ENCODE data around the gene PRDX2. TPM values are rescaled to one million over a fixed set of nuclear protein-coding genes. Genes with fewer than 3 reads are reported as not detected.

PRDX2 gene
- total and polyA plus RNA-seq, 2 of the 4 experiments (the other 2 are of a cell fraction) = 371 to 378 TPM

- BruUV-seq (replicated peaks) = no TSS peak
- ATAC-seq (ENCODE audit: low read depth) (no peak), DNase-seq (no peak)
- peaks cover 3% of the 10 kb centered on the region; the same call in 1 of the 2 replicates for H3K4me1 ChIP-seq (ENCODE audit: control insufficient read depth, insufficient read depth, low read length)
- 69% methylated on average over 2 of the region's 3 CpGs; no CpG with 5 or more reads in 1 of the 2 experiments for WGBS, 2 experiments (ENCODE audit: extremely low coverage in 2 of 2, insufficient read length in 1 of 2)
- no peaks in the 10 kb centered on the region for H3K36me3 ChIP-seq (ENCODE audit: control insufficient read depth, insufficient read depth, low read length)
- H2BK20ac ChIP-seq (ENCODE audit: low read depth, low read length) = no peak overlapping the region
- no peak overlapping the region for H3K27ac ChIP-seq (ENCODE audit: insufficient read depth, low read length)
- H3K56ac ChIP-seq (ENCODE audit: extremely low read depth, insufficient read depth, low read length) = no peak overlapping the region
- H3K14ac ChIP-seq (replicated peaks; ENCODE audit: low read depth, low read length) = no peak overlapping the region
- no peak overlapping the region for H3K4me2 ChIP-seq (ENCODE audit: low read depth, low read length)
- H2BK15ac ChIP-seq (ENCODE audit: low read depth, low read length) = no peak overlapping the region
- H3K9ac ChIP-seq (ENCODE audit: low read depth, low read length) = no peak overlapping the region
- no peak overlapping the region for H4K91ac ChIP-seq (ENCODE audit: insufficient read depth, low read depth, low read length)
- ChIA-PET CTCF (interaction anchor here (0.6 kb wide), 1 partner anchor 78 kb away, joined by 3 read pairs; no protein-coding TSS in a partner anchor), POLR2A (ENCODE audit: unreplicated experiment) (interaction anchor here (0.8 kb wide), 1 partner anchor 80 kb away, joined by 10 read pairs; no protein-coding TSS in a partner anchor)
- H2AFZ ChIP-seq (replicated peaks; ENCODE audit: low read length, poor library complexity) = no peak overlapping the region
- H4K8ac ChIP-seq (ENCODE audit: low read depth in 2 of 2, low read length in 2 of 2) = no peak overlapping the region
- H2AK9ac ChIP-seq (replicated peaks; ENCODE audit: low read depth, low read length, poor library complexity) = peak overlapping the region; percentile 37
- H3K9me3 ChIP-seq (ENCODE audit: control insufficient read depth, insufficient read depth, low read length) = no peaks in the 10 kb centered on the region
- H3K4ac ChIP-seq (ENCODE audit: low read depth, low read length) = no peak overlapping the region
- no peak overlapping the region for H2AK5ac ChIP-seq (ENCODE audit: low read depth, low read length)
- H3K27me3 ChIP-seq (ENCODE audit: control insufficient read depth, insufficient read depth, low read length) = peaks cover 26% of the 10 kb centered on the region
- in situ Hi-C loops (cut with MboI; ENCODE audit: low sequenced_read_pairs) (no loop called here), intact Hi-C loops (cut with micrococcal nuclease) (no loop called here), dilution Hi-C loops (cut with HindIII; ENCODE audit: low sequenced_read_pairs, unreplicated experiment) (no loop called here)
- H2BK120ac ChIP-seq (ENCODE audit: low read depth, low read length) = no peak overlapping the region
- H3K4me3 ChIP-seq (ENCODE audit: insufficient read depth, low read depth, low read length) = no peak overlapping the region
- TF ChIP-seq MAZ (IDR thresholded peaks at IDR 0.05; ENCODE audit: borderline replicate concordance, low read depth, low read length) (no peak), BHLHE40 (IDR thresholded peaks at IDR 0.05; ENCODE audit: low read depth, low read length) (no peak), SMC3 (IDR thresholded peaks at IDR 0.05; ENCODE audit: low read depth, low read length) (no peak), RCOR1 (IDR thresholded peaks at IDR 0.05; ENCODE audit: insufficient replicate concordance, low read length) (no peak), POLR2A (IDR thresholded peaks at IDR 0.05; ENCODE audit: low read depth, low read length) (no peak), RFX5 (IDR thresholded peaks at IDR 0.05; ENCODE audit: low read depth, low read length) (no peak), CEBPB (IDR thresholded peaks at IDR 0.05; ENCODE audit: low read depth, low read length) (no peak), ELK1 (IDR thresholded peaks at IDR 0.05; ENCODE audit: borderline replicate concordance, low read depth, low read length) (no peak), USF2 (IDR thresholded peaks at IDR 0.05; ENCODE audit: low read depth, low read length) (no peak), CHD1 (IDR thresholded peaks at IDR 0.05; ENCODE audit: low read depth, low read length) (no peak), RAD21 (IDR thresholded peaks at IDR 0.05; ENCODE audit: low read length) (no peak), MAFK (IDR thresholded peaks at IDR 0.05; ENCODE audit: low read depth, low read length) (no peak)
- no peak overlapping the region for H3K23ac ChIP-seq (ENCODE audit: low read depth, low read length)
- no peak overlapping the region for H4K5ac ChIP-seq (ENCODE audit: low read depth, low read length)
- no peak overlapping the region for H3K18ac ChIP-seq (ENCODE audit: low read depth, low read length)
- H2BK5ac ChIP-seq (ENCODE audit: low read depth, low read length, poor library complexity, severe bottlenecking) = no peak overlapping the region
- H3K9me1 ChIP-seq (ENCODE audit: insufficient read depth, low read length) = peaks cover 2% of the 10 kb centered on the region; the same call in 1 of the 2 replicates
- no peaks in the 10 kb centered on the region for H3K79me1 ChIP-seq (ENCODE audit: low read depth in 1 of 2, low read length in 2 of 2)
- H4K20me1 ChIP-seq (ENCODE audit: insufficient read depth, low read length) = no peaks in the 10 kb centered on the region
These were observed 42.6 kb upstream of the PRDX2 start for GRCh38 chr19:12843999-12844732.
